KMS-11 (cell line): ENCODE results near the gene OR52E5.

ENCODE experiments used
- H2AFZ ChIP-seq: fragments of 200-600 bp; sonication (generic); 2 replicates; pipeline ENCODE4 v1.6.1; 2016; ENCODE audit warnings: antibody characterized with exemption, mixed run types, low read depth
- H3K27ac ChIP-seq: fragments of 200-600 bp; sonication (generic); 2 replicates; pipeline ENCODE4 v1.6.1; 2016; ENCODE audit warnings: mild to moderate bottlenecking, mixed run types
- H3K27me3 ChIP-seq: fragments of 200-600 bp; sonication (generic); 2 replicates; pipeline ENCODE4 v1.6.1; 2017; ENCODE audit warnings: mild to moderate bottlenecking, low read depth, mixed run types, moderate library complexity; ENCODE audit not compliant: insufficient read depth
- H3K36me3 ChIP-seq: fragments of 200-600 bp; sonication (generic); 2 replicates; pipeline ENCODE4 v1.6.1; 2017; ENCODE audit warnings: mild to moderate bottlenecking, mixed run types; ENCODE audit not compliant: insufficient read depth
- H3K4me1 ChIP-seq: fragments of 200-600 bp; sonication (generic); 2 replicates; pipeline ENCODE4 v1.6.1; 2016; ENCODE audit warnings: mild to moderate bottlenecking, low read depth, mixed run types; ENCODE audit not compliant: poor library complexity, severe bottlenecking
- H3K4me2 ChIP-seq: fragments of 200-600 bp; sonication (generic); 2 replicates; pipeline ENCODE4 v1.7.0; 2016; ENCODE audit warnings: mild to moderate bottlenecking, mixed run types
- H3K4me3 ChIP-seq: fragments of 200-600 bp; sonication (generic); IDR thresholded peaks from 2 replicates; pipeline ENCODE4 v1.6.1; 2017; ENCODE audit warnings: low read depth, low read length, mixed read lengths; ENCODE audit not compliant: insufficient read depth
- H3K79me2 ChIP-seq: fragments of 200-600 bp; sonication (generic); 2 replicates; pipeline ENCODE4 v1.6.1; 2016; ENCODE audit warnings: low read depth, mixed run types; ENCODE audit not compliant: insufficient read depth
- H3K9ac ChIP-seq: fragments of 200-600 bp; sonication (generic); 2 replicates; pipeline ENCODE4 v1.6.1; 2016; ENCODE audit warnings: mild to moderate bottlenecking, mixed run types
- H4K20me1 ChIP-seq: fragments of 200-600 bp; sonication (generic); 2 replicates; pipeline ENCODE4 v1.6.1; 2016; ENCODE audit warnings: mild to moderate bottlenecking, mixed run types; ENCODE audit not compliant: insufficient read depth
- CTCF ChIP-seq: fragments of 200-600 bp; sonication (generic); conservative IDR thresholded peaks from 2 replicates; pipeline ENCODE4 v1.6.1; 2017; ENCODE audit warnings: low read depth, mild to moderate bottlenecking, antibody characterized with exemption, low read length, moderate library complexity, mixed read lengths

Gene OR52E5

GRCh38 chr11:5857590-5857989, 35.4 kb upstream of the OR52E5 start, which contains the start of gene OR52E8:
TSS of gene OR52E8 (minus strand) at chr11:5857690. CDS start at chr11:5857690, 0 bp downstream.
- H2AFZ ChIP-seq: no peak within 1 kb of the TSS
- no peaks in the 10 kb centered on the region for H4K20me1 ChIP-seq
- H3K36me3 ChIP-seq: no peaks in the 10 kb centered on the region
- H3K79me2 ChIP-seq: no peaks in the 10 kb centered on the region
- TF ChIP-seq CTCF: no peak
- H3K4me2 ChIP-seq: no peak within 1 kb of the TSS
- no peak within 1 kb of the TSS for H3K4me3 ChIP-seq
- H3K9ac ChIP-seq: no peak within 1 kb of the TSS
- no peaks in the 10 kb centered on the region for H3K4me1 ChIP-seq
- H3K27me3 ChIP-seq: no peaks in the 10 kb centered on the region
- H3K27ac ChIP-seq: no peak within 1 kb of the TSS

GRCh38 chr11:5865826-5866225, 27.2 kb upstream of the OR52E5 start:
- Histone ChIP-seq H3K27me3 (no peaks in the 10 kb centered on the region), H3K9ac (no peak overlapping the region), H3K4me2 (no peak overlapping the region), H3K36me3 (no peaks in the 10 kb centered on the region), H3K4me3 (no peak overlapping the region), H3K4me1 (no peaks in the 10 kb centered on the region), H2AFZ (no peak overlapping the region), H4K20me1 (no peaks in the 10 kb centered on the region), H3K27ac (no peak overlapping the region), H3K79me2 (no peaks in the 10 kb centered on the region)
- TF ChIP-seq CTCF: no peak

- no peaks in the 10 kb centered on the region for H3K79me2 ChIP-seq
- H2AFZ ChIP-seq: no peak overlapping the region
- no peaks in the 10 kb centered on the region for H3K36me3 ChIP-seq
- H3K4me2 ChIP-seq: no peak overlapping the region
- no peak overlapping the region for H3K4me3 ChIP-seq
- no peak for TF ChIP-seq CTCF
- no peak overlapping the region for H3K27ac ChIP-seq
- no peaks in the 10 kb centered on the region for H4K20me1 ChIP-seq
- H3K4me1 ChIP-seq: no peaks in the 10 kb centered on the region
- H3K27me3 ChIP-seq: no peaks in the 10 kb centered on the region
- no peak overlapping the region for H3K9ac ChIP-seq
These were observed 14.4 kb upstream of the OR52E5 start for GRCh38 chr11:5878564-5878963.

- Histone ChIP-seq H2AFZ (no peak within 1 kb of the TSS), H3K36me3 (no peaks in the 10 kb centered on the region), H3K9ac (no peak within 1 kb of the TSS), H3K4me2 (no peak within 1 kb of the TSS), H3K4me3 (no peak within 1 kb of the TSS), H3K27ac (no peak within 1 kb of the TSS), H3K79me2 (no peaks in the 10 kb centered on the region), H4K20me1 (no peaks in the 10 kb centered on the region), H3K4me1 (no peaks in the 10 kb centered on the region), H3K27me3 (no peaks in the 10 kb centered on the region)
- TF ChIP-seq CTCF: no peak
These were observed 12.7 kb upstream of the OR52E5 start, which contains the start of gene OR52E4 for GRCh38 chr11:5880329-5880728. TSS of gene OR52E4 (plus strand) at chr11:5880629. CDS start at chr11:5884293, 3,664 bp downstream.
